NOMO-1 treated with dmso at 0.1 percent for 144 hours (cell line): ENCODE measurements around the gene AGK.
"Not testable (repeated sequence)": the region's sequence is repeated elsewhere in the genome, so short reads cannot be mapped to it uniquely, and the experiment has no call there.

Source experiments
- DNase-seq: peaks from one replicate; lab custom pipeline; 2025; ENCODE audit not compliant: unreplicated experiment; lab: John Stamatoyannopoulos, UW

The AGK gene

GRCh38 chr7:141645188-141645587 is 94.0 kb downstream of the AGK start:
- DNase-seq, result no peak

- no peak for DNase-seq
Observed at GRCh38 chr7:141646826-141647480, 95.7 kb downstream of the AGK start.

GRCh38 chr7:141647701-141648100 is 96.5 kb downstream of the AGK start:
- not testable (repeated sequence) for DNase-seq

- DNase-seq, result no peak
Observed at GRCh38 chr7:141648276-141649114, 97.3 kb downstream of the AGK start.

- DNase-seq, result no peak
Observed at GRCh38 chr7:141649137-141649864, 98.1 kb downstream of the AGK start.

- no peak for DNase-seq
Observed at GRCh38 chr7:141649865-141650634, 98.8 kb downstream of the AGK start.

GRCh38 chr7:141651417-141651816 is 100.2 kb downstream of the AGK start:
- no peak for DNase-seq

- no peak for DNase-seq
Observed at GRCh38 chr7:141652691-141653090, 101.5 kb downstream of the AGK start.

- DNase-seq, result peak; percentile 23
Observed at GRCh38 chr7:141654551-141654950, 103.3 kb downstream of the AGK start.

- no peak for DNase-seq
Observed at GRCh38 chr7:141659501-141659900, 108.3 kb downstream of the AGK start.

- DNase-seq, result peak; percentile 27
Observed at GRCh38 chr7:141660259-141660658, 109.0 kb downstream of the AGK start.

GRCh38 chr7:141663081-141663849 is 112.1 kb downstream of the AGK start:
- no peak for DNase-seq

GRCh38 chr7:141664450-141664849 is 113.2 kb downstream of the AGK start:
- no peak for DNase-seq

GRCh38 chr7:141665208-141666035 is 114.2 kb downstream of the AGK start:
- DNase-seq, result no peak

- DNase-seq, result no peak
Observed at GRCh38 chr7:141666071-141666470, 114.9 kb downstream of the AGK start.

- no peak for DNase-seq
Observed at GRCh38 chr7:141668853-141669252, 117.6 kb downstream of the AGK start.

- peak; percentile 11 for DNase-seq
Observed at GRCh38 chr7:141671705-141672496, 120.7 kb downstream of the AGK start.

GRCh38 chr7:141673346-141673745 is 122.1 kb downstream of the AGK start:
- no peak for DNase-seq
